GM18499 (cell line): ENCODE measurements around the gene APCDD1L.
"Not testable (repeated sequence)": the region's sequence is repeated elsewhere in the genome, so short reads cannot be mapped to it uniquely, and the experiment has no call there.

Experiments used
- ATAC-seq: cut with Tn5 transposase; IDR thresholded peaks from one replicate; pipeline ENCODE4 v1.9.1; 2021; ENCODE audit warnings: moderate number of reproducible peaks; ENCODE audit not compliant: insufficient read depth, unreplicated experiment

The APCDD1L gene

GRCh38 chr20:58447511-58448391, 67.4 kb downstream of the APCDD1L start:
- no peak for ATAC-seq

GRCh38 chr20:58446960-58447265, 68.3 kb downstream of the APCDD1L start:
- ATAC-seq: no peak

GRCh38 chr20:58446264-58446959, 68.8 kb downstream of the APCDD1L start:
- ATAC-seq: no peak

GRCh38 chr20:58444746-58445255, 70.4 kb downstream of the APCDD1L start:
- ATAC-seq: no peak

GRCh38 chr20:58441723-58442122, 73.5 kb downstream of the APCDD1L start:
- ATAC-seq: no peak

- ATAC-seq: no peak
Measured at GRCh38 chr20:58440021-58440767, 75.0 kb downstream of the APCDD1L start.

- no peak for ATAC-seq
Measured at GRCh38 chr20:58438970-58439808, 76.0 kb downstream of the APCDD1L start.

- no peak for ATAC-seq
Measured at GRCh38 chr20:58436868-58437645, 78.1 kb downstream of the APCDD1L start.

GRCh38 chr20:58435237-58435636, 80.0 kb downstream of the APCDD1L start:
- ATAC-seq: no peak

GRCh38 chr20:58434326-58434725, 80.9 kb downstream of the APCDD1L start:
- no peak for ATAC-seq

- ATAC-seq: no peak
Measured at GRCh38 chr20:58433759-58434158, 81.4 kb downstream of the APCDD1L start.

- no peak for ATAC-seq
Measured at GRCh38 chr20:58433029-58433647, 82.1 kb downstream of the APCDD1L start.

- no peak for ATAC-seq
Measured at GRCh38 chr20:58432186-58432954, 82.8 kb downstream of the APCDD1L start.

- no peak for ATAC-seq
Measured at GRCh38 chr20:58431134-58431533, 84.1 kb downstream of the APCDD1L start.

GRCh38 chr20:58429303-58429702, 85.9 kb downstream of the APCDD1L start:
- ATAC-seq: no peak

- no peak for ATAC-seq
Measured at GRCh38 chr20:58428364-58428763, 86.8 kb downstream of the APCDD1L start.

GRCh38 chr20:58427571-58427970, 87.6 kb downstream of the APCDD1L start:
- not testable (repeated sequence) for ATAC-seq
